Measurements from ENCODE around the gene SOX6. TPM values are rescaled to one million over a fixed set of nuclear protein-coding genes. Genes with fewer than 3 reads are reported as not detected.

Gene SOX6
- total RNA-seq, 2 experiments from 2014 or later: 0.21 TPM; not detected in 1

DNA sequence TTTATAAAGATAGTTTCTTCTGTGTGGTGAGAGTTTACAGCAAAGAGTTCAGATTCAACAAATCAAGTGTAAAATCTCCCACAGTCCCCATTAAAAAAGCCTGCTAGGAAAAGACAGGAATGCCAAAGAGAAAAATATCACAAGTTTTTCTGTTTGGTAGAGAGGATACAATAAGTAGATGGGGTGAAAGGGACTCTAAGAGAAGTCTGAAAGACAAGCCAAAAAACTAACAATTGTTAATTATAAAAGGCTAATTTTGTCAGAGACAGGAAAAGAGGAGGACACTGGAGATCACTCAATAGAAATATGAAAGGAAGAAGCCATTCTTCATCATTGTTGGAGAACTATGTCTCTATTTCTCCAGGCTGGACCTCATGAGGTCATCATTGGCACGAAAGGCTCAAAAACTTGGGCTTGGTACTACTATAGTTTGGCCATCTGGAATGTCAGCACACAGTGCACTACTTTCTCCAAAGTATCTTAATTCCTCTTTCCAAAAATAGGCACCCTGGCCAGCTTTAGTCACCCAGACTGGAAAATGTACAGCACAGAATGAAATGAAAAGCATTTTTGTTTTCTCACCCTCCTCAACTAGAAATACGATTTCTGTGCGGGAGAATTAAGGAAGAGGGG is 531 bp upstream of the SOX6 start:
- Mint-ChIP-seq H3K36me3 (no peaks in the 10 kb centered on the region), H3K27me3 (no peaks in the 10 kb centered on the region), H3K4me3 (no peak overlapping the region), H3K27ac (no peak overlapping the region), H3K9me3 (ENCODE audit: low read depth) (peaks cover 6% of the 10 kb centered on the region), H3K4me1 (no peaks in the 10 kb centered on the region)
- DNase-seq (no peak), ATAC-seq (no peak)
- CTCF ChIA-PET: no interaction called here

DNA sequence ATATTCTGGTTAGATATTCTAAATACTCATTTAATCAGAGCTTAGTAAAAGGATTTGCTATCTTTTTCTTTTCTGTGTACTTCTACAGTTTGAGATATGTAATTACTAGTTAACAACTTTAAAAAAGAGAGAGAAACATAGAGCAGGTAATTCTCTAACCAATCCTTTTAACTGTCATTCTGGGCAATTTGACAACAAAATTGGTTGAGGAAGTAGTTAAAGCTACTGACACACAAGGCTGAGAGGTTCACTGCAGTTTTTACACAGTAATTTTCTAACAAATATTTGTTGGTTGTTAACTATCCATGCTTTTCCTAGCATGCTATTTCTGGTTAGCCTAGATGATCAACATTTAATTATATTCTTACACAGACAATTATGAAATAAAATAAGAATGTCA is 3.6 kb downstream of the SOX6 start:
- Mint-ChIP-seq H3K27ac (no peak overlapping the region), H3K4me1 (no peaks in the 10 kb centered on the region), H3K36me3 (no peaks in the 10 kb centered on the region), H3K4me3 (no peak overlapping the region), H3K9me3 (ENCODE audit: low read depth) (peaks cover 3% of the 10 kb centered on the region), H3K27me3 (no peaks in the 10 kb centered on the region)
- ATAC-seq (no peak), DNase-seq (no peak)
- CTCF ChIA-PET: no interaction called here

DNA sequence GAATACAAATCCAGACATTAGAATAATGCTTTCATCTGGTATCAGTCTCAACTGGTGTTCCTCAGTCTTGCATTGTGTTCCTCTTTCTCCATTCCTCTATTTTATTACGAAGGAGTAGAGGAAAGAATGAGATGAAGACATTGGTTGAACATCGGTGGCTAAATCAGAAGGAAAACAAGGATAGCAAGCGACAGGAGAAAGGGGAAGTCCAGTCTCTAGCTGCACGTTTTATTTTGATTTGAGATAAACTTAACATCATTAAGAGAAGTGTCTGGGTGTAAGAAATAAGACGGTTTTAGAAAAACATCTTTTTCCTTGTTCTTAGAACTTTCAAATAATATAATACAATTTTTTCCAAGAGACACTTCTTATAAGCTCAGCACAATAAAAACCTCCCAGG is 6.2 kb downstream of the SOX6 start:
- Mint-ChIP-seq H3K36me3 (no peaks in the 10 kb centered on the region), H3K4me3 (no peak overlapping the region), H3K27ac (no peak overlapping the region), H3K27me3 (no peaks in the 10 kb centered on the region), H3K9me3 (ENCODE audit: low read depth) (peaks cover 4% of the 10 kb centered on the region), H3K4me1 (no peaks in the 10 kb centered on the region)
- CTCF ChIA-PET: no interaction called here
- no peak for DNase-seq
- no peak for ATAC-seq

DNA sequence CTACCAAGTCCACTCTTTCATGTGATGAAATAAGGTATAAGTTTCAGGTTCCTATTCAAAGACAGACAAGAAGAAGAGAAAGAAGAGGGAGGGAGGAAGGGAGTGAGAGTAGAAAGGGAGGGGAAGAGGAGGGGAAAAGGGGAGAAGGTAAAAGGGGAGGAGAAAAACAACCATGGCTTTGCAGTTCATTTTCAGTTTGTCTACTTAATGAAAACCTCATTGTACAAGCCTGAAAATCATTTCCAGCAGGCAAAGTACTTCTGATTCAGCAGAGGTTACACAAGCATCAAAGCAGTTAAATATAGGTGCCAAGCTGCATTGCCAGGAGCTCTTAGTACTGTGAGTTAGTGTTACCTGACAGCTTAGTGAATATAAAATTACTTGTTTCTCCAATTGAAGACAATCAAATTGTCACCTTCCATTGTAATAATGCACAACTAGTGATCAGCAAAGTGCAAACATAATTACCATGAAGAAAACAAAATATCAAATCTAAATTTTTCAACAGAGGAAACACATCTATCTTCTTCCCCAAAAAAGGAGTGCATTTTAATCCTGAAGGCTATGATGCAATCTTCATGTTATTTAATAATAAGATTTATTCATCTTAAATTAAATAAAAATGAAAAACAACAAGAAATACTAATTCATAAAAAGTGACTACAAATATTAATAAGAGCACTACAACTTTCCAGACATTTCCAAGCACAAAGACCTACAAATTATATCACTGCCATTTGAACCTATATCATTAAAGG is 8.2 kb downstream of the SOX6 start:
- peaks cover 4% of the 10 kb centered on the region for H3K9me3 Mint-ChIP-seq (ENCODE audit: low read depth)
- CTCF ChIA-PET: no interaction called here
- ATAC-seq (no peak), DNase-seq (no peak)
- H3K4me1 Mint-ChIP-seq: no peaks in the 10 kb centered on the region
- H3K27me3 Mint-ChIP-seq: no peaks in the 10 kb centered on the region
- H3K4me3 Mint-ChIP-seq: no peak overlapping the region
- H3K27ac Mint-ChIP-seq: no peak overlapping the region
- no peaks in the 10 kb centered on the region for H3K36me3 Mint-ChIP-seq

DNA sequence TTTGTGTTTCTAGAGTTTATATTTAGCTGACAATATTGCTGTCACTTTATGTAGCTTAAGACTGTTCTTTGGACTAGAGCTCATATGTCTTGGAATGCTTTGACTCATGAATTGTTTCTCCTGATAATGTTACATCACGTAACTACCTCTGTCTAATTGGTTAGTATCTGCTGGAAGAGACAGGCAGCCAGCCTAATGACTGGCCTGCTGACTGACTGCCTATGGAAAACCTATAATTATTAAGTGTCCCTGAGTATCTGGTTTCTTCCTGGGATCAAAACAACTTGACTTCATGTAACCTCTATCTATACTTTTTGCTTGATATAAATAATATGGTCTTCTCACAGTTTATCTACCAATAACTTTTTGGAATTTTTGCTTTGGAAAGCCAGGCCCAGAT is 9.4 kb downstream of the SOX6 start:
- DNase-seq: no peak
- Mint-ChIP-seq H3K27me3 (no peaks in the 10 kb centered on the region), H3K9me3 (ENCODE audit: low read depth) (peaks cover 4% of the 10 kb centered on the region), H3K4me1 (no peaks in the 10 kb centered on the region), H3K36me3 (no peaks in the 10 kb centered on the region), H3K4me3 (no peak overlapping the region), H3K27ac (no peak overlapping the region)
- no peak for ATAC-seq
- CTCF ChIA-PET: no interaction called here

DNA sequence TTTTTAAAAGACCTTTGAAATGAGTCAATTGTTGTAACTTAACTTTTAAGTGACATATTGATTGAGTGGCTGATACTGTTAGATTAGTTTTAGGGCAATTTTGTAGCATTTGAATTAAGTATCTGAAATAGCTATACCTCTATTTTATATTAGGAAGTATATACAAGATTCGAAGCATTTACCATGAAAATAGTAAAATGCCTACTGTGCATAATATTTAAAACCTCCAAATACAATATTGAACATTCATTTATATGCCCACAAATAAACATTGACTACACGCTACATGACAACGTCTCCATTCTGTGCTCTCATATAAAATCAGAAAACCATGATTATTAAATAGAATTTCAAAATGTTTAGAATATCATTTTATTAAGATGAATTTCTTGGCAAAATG is 14.5 kb downstream of the SOX6 start:
- Mint-ChIP-seq H3K4me1 (no peaks in the 10 kb centered on the region), H3K27ac (no peak overlapping the region), H3K9me3 (ENCODE audit: low read depth) (peaks cover 5% of the 10 kb centered on the region), H3K27me3 (no peaks in the 10 kb centered on the region), H3K4me3 (no peak overlapping the region), H3K36me3 (no peaks in the 10 kb centered on the region)
- DNase-seq: no peak
- CTCF ChIA-PET: no interaction called here
- ATAC-seq: no peak

DNA sequence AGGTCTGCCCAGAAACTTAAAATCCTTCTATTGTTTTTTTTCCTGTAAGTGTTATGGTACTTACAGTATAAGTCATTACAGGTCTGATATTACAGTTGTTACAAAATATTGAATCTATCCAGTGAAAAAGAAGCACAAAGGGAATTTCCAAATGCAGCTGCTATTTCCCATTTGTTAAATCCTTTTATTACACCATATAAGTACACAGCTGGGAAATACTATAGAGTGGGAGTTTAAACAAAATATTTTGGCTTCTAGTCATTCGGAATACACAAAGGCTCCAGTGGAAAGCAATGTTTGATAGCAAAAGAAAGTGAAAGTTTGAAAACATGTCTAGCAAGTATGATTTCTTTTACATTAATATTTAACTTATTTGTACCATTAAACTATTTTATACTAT is 18.0 kb downstream of the SOX6 start:
- H3K9me3 Mint-ChIP-seq (ENCODE audit: low read depth): peaks cover 7% of the 10 kb centered on the region

DNA sequence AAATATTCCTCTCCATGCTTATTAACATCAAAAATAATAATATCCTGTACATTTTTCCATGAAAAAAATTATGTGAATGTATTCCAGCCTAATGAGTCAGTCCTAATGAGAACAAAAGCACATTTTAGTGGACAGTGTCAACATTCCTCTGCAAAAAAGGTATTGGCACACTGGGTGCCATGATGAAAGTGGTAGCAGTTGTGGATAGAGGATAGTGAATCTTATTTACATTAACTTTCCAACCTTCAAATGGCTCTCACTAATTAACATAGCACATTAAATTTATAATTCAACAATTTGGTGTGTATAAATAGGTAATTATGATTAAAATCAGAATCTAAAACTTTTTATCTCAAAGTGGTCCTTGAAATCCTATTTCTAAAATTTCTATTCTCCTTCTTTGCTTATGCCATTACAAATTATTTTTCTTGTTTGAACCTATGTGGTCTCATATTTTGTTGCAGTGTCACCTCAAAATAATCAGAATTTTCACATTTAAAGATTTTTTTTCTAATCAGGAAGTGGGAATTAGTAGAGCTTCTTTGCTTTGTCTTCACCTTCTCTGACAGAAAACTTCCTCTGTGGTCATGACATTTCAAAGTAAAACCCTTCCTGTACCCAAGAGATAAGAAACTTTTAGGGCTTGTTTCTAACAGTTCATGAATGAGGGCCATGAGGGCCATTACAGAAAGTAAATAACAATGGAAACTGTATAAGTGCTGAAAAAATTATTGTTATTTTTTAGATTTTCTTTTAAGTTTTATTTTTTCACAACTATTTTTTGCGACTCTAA is 18.7 kb downstream of the SOX6 start:
- CTCF ChIA-PET: no interaction called here
- H3K4me1 Mint-ChIP-seq: no peaks in the 10 kb centered on the region
- no peaks in the 10 kb centered on the region for H3K27me3 Mint-ChIP-seq
- DNase-seq (no peak), ATAC-seq (no peak)
- H3K36me3 Mint-ChIP-seq: no peaks in the 10 kb centered on the region
- H3K9me3 Mint-ChIP-seq (ENCODE audit: low read depth): peaks cover 7% of the 10 kb centered on the region
- H3K4me3 Mint-ChIP-seq: no peak overlapping the region
- H3K27ac Mint-ChIP-seq: no peak overlapping the region

More for the DNA sequence above, 18.0 kb downstream of the SOX6 start:
- CTCF ChIA-PET: no interaction called here
- ATAC-seq (no peak), DNase-seq (no peak)
- H3K4me1 Mint-ChIP-seq: no peaks in the 10 kb centered on the region
- H3K27ac Mint-ChIP-seq: no peak overlapping the region
- no peaks in the 10 kb centered on the region for H3K36me3 Mint-ChIP-seq
- H3K27me3 Mint-ChIP-seq: no peaks in the 10 kb centered on the region
- no peak overlapping the region for H3K4me3 Mint-ChIP-seq

DNA sequence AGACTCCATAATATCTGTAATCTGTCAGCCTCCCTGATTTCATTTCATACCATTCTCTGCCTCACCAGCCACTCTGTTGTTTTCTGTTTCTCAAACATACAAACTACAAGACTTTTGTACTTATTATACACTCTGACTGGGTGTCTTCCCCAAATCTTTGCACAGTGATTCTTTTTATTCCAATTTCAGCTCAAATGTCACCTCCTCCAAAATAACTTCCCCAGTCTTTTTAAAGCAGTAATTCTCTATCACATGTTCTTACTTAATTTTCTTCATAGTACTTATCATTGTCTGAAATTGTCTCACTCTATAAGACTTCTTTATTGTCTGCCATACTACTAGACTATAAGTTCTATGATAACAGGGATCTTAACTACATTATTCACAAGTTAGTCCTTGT is 19.6 kb downstream of the SOX6 start:
- no peak overlapping the region for H3K27ac Mint-ChIP-seq
- H3K4me3 Mint-ChIP-seq: no peak overlapping the region
- H3K27me3 Mint-ChIP-seq: no peaks in the 10 kb centered on the region
- no peaks in the 10 kb centered on the region for H3K4me1 Mint-ChIP-seq
- CTCF ChIA-PET: no interaction called here
- no peak for DNase-seq
- H3K36me3 Mint-ChIP-seq: no peaks in the 10 kb centered on the region
- H3K9me3 Mint-ChIP-seq (ENCODE audit: low read depth): peaks cover 7% of the 10 kb centered on the region
- no peak for ATAC-seq

DNA sequence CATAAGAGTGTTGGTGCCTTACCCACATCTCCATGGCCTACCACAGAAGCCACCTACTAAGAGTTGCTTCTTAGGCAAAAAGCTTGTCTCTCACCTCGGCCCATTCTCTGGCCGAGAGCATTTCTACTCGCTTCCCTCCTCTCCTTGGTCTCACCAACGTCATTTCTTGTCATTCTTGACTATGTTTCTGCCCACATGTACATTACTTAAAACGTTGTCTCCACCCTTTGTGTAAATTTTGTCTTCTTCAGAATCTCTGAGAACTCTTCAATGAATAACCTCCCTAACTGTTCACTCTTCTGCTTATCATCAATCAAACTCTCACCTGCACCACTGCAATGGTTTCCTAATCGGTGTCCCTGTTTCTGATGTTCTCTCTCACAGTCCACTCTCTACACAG is 20.1 kb downstream of the SOX6 start:
- H3K27me3 Mint-ChIP-seq: no peaks in the 10 kb centered on the region
- no peak overlapping the region for H3K4me3 Mint-ChIP-seq
- no peaks in the 10 kb centered on the region for H3K4me1 Mint-ChIP-seq
- H3K27ac Mint-ChIP-seq: no peak overlapping the region
- CTCF ChIA-PET: no interaction called here
- peaks cover 7% of the 10 kb centered on the region for H3K9me3 Mint-ChIP-seq (ENCODE audit: low read depth)
- DNase-seq: no peak
- H3K36me3 Mint-ChIP-seq: no peaks in the 10 kb centered on the region
- no peak for ATAC-seq

DNA sequence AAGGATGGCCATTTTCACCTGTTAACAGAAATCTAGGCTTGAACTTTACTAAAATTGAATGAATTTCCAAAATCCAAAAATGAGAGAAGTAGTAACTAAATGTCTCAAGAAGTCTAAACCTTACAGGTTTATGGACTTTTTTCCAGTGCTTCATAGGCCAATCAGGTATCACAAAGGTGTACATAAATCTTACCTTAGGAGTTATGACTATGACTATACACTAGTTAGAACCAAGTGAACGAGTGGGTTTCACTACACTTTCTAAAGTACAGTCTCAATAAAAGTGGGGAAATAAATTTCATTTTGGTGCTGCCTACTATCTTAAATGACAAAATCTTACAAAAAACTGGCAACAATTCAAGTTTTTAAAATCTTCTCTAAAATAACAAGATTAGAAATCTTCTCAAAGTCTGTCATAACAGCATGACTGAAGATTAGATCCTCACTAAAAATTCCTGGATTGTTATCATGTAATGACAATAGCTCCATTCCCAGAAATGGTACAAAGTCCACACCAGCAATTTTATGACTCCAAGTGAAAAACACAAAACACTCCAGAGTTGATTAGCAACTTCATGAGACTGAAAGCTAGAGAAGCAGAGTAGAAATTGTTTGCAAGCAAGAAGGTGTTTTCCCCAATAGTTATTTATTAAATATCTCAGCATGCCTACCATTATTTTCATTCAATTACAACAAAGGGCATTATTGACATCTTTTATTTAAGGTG is 20.9 kb downstream of the SOX6 start:
- CTCF ChIA-PET: no interaction called here
- Mint-ChIP-seq H3K9me3 (ENCODE audit: low read depth) (peaks cover 5% of the 10 kb centered on the region), H3K36me3 (no peaks in the 10 kb centered on the region), H3K27ac (no peak overlapping the region), H3K27me3 (no peaks in the 10 kb centered on the region), H3K4me1 (no peaks in the 10 kb centered on the region), H3K4me3 (no peak overlapping the region)
- DNase-seq (no peak), ATAC-seq (no peak)

DNA sequence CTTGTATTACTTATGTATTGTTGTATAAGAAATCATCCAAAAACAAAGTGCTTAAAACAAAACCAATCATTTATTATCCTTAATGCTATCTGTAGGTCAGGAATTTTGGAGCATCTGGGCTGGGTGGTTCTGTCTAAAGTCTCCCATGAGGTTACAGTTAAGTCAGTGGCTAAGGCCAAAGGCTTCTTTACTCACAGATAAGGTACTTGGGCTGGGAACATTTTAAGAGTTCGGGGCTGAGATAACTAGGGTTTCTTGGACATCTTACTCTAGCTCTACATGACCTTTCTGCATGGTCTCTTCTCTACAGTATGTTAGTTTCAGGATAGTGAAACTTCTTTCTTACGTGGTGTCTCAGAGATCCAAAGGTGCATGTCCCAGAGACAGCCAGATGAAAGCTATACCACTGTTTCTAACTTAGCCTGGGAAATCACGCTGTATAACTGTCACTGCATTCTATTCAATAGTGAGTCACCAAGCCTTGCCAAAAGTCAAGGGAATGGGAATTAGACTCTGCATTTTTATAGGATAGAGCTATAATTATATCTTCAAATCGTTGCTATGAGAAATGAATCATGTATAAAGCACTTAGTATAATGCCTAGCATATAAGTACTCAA is 29.6 kb downstream of the SOX6 start:
- Mint-ChIP-seq H3K27me3 (no peaks in the 10 kb centered on the region), H3K36me3 (no peaks in the 10 kb centered on the region), H3K27ac (no peak overlapping the region), H3K9me3 (ENCODE audit: low read depth) (peaks cover 6% of the 10 kb centered on the region), H3K4me3 (no peak overlapping the region), H3K4me1 (no peaks in the 10 kb centered on the region)
- CTCF ChIA-PET: no interaction called here
- ATAC-seq (no peak), DNase-seq (no peak)

DNA sequence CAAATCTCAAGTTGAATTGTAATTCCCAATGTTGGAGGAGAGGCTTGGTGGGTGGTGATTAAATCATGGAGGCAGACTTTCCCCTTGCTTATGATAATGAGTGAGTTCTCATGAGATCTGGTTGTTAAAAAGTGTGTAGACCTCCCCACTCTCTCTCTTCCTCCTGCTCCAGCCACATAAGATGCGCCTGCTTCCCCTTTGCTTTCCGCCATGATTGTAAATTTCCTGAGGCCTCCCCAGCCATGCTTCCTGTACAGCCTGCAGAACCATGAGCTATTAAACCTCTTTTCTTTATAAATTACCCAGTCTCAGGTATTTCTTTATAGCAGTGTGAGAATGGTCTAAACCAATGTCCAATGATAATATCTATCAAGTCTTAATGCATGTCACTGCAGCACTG is 34.2 kb downstream of the SOX6 start:
- no peaks in the 10 kb centered on the region for H3K36me3 Mint-ChIP-seq
- CTCF ChIA-PET: no interaction called here

More for the DNA sequence above, 34.2 kb downstream of the SOX6 start:
- Mint-ChIP-seq H3K27ac (no peak overlapping the region), H3K4me3 (no peak overlapping the region), H3K4me1 (no peaks in the 10 kb centered on the region), H3K27me3 (no peaks in the 10 kb centered on the region), H3K9me3 (ENCODE audit: low read depth) (peaks cover 4% of the 10 kb centered on the region)
- DNase-seq (no peak), ATAC-seq (no peak)

All from activated CD8-positive, alpha-beta memory T cell treated with anti-CD3 and anti-CD28 coated beads, Interleukin-2, amount 10 ng/mL, durations not matched to agents 7 days and 5 days (primary cell).